ENCODE data around the gene ARHGAP24. TPM values are rescaled to one million over a fixed set of nuclear protein-coding genes. Genes with fewer than 3 reads are reported as not detected.
"Not testable (repeated sequence)": the region's sequence is repeated elsewhere in the genome, so short reads cannot be mapped to it uniquely, and the experiment has no call there.

ARHGAP24 gene
- total RNA-seq, 2 donors from 2014 or later: not detected

DNA sequence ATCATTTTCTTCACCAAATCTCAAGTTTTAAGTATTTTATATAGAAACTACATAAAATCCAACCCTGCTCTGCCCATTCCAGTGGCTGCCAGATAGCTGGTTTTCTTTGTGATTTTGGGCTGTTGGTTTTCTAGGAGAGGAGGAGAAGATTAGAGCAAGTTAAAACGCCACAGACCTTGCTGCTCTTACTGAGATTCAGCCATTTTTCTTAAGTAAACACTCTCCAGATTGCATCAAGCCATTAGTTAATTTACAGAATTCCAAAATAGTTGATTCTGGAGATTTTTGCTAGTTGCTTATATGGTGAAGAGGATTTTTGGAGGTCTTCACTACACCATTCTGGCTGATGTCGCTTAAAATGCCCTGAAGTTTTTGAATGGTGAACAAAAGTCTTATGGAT, 518.7 kb downstream of the ARHGAP24 start:
- Mint-ChIP-seq H3K27ac (no peak overlapping the region), H3K36me3 (no peaks in the 10 kb centered on the region), H3K9me3 (no peaks in the 10 kb centered on the region)
- ATAC-seq (no peak), DNase-seq (ENCODE audit: low spot score in 2 of 2) (no peak)

DNA sequence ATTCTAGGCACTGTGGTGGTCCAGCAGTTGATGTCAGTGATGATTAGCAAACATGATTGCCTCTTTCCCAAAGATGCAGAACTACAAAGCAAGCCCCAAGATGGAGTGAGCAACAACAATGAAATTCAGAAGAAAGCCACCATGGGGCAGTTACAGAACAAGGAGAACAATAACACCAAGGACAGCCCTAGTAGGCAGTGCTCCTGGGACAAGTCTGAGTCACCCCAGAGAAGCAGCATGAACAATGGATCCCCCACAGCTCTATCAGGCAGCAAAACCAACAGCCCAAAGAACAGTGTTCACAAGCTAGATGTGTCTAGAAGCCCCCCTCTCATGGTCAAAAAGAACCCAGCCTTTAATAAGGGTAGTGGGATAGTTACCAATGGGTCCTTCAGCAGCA, 519.6 kb downstream of the ARHGAP24 start:
- H3K27ac Mint-ChIP-seq: no peak overlapping the region
- no peaks in the 10 kb centered on the region for H3K36me3 Mint-ChIP-seq
- H3K9me3 Mint-ChIP-seq: no peaks in the 10 kb centered on the region
- ATAC-seq (no peak), DNase-seq (ENCODE audit: low spot score in 2 of 2) (no peak)

DNA sequence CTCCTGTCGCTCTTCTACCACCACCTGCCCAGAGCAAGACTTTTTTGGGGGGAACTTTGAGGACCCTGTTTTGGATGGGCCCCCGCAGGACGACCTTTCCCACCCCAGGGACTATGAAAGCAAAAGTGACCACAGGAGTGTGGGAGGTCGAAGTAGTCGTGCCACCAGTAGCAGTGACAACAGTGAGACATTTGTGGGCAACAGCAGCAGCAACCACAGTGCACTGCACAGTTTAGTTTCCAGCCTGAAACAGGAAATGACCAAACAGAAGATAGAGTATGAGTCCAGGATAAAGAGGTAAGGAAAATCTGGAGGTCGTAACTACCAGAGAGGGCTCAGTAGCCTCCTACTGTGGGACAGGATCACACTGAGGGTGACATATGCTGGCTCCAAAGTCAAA, 520.4 kb downstream of the ARHGAP24 start:
- H3K36me3 Mint-ChIP-seq: no peaks in the 10 kb centered on the region
- ATAC-seq (peak in 1 of 2 donors; percentile 64), DNase-seq (ENCODE audit: low spot score in 2 of 2) (no peak)
- H3K27ac Mint-ChIP-seq: no peak overlapping the region
- H3K9me3 Mint-ChIP-seq: no peaks in the 10 kb centered on the region

DNA sequence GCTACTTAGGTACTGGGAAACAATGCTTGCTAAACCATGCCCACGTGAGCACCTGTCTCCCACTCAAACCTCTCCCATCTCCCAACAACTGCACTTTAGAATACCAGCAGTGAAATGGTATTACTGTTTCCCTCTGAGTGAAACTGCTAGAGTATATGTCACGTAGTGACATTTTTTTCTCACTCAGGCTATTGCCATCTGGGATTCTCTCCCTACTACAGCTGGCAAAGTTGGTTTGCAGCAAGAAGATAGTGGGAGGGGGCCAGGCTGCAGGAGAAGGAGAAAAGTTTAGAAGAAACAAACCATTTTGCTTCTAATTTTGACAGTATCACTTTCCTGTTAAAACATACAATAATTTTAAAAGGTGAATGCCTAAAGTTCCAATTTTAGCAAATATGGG, 526.6 kb downstream of the ARHGAP24 start:
- no peaks in the 10 kb centered on the region for H3K36me3 Mint-ChIP-seq
- ATAC-seq: no peak
- no peak overlapping the region for H3K27ac Mint-ChIP-seq
- no peak for DNase-seq (ENCODE audit: low spot score in 2 of 2)
- H3K9me3 Mint-ChIP-seq: peaks cover 8% of the 10 kb centered on the region in 2 donors

DNA sequence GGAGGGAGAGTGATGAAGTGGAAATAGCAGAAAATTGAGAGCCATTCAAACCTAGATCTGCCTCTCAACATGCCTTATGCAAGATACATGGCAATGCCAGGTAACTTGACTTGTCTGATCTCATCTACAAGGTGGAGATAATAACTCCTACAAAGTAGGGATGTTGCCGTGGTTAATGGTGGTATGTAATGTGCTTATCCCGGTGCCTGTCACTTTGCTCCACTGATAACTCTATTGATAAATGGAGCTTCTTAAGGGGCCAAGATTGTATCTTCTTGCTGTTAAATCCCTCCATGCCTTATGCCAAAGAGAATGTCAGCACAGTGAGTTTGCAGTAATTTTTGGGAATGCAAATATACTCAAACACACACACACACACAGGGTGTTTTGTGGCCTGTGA, 529.1 kb downstream of the ARHGAP24 start:
- Mint-ChIP-seq H3K9me3 (peaks cover 8% of the 10 kb centered on the region in 2 donors), H3K27ac (no peak overlapping the region), H3K36me3 (no peaks in the 10 kb centered on the region)
- no peak for DNase-seq (ENCODE audit: low spot score in 2 of 2)
- ATAC-seq: no peak

DNA sequence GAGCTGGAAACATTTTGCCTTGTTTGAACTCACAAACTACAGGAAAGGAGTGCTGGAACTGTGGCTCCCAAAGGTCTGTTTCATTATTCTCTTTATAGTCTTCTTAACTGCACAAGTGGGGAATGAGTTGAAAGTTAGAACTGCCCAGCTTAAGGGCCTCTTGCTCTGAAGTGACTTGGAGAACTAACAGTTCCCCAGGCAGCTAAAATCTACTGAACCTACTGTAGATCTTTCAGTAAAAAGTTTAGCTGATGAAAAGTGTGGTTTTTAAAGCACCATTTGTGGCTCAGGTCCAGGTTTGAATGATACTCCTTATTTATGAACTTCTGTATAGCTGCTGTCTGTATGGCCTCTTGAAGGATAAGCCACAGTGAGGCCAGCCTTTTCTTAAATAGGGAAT, 531.1 kb downstream of the ARHGAP24 start:
- no peaks in the 10 kb centered on the region for H3K36me3 Mint-ChIP-seq
- ATAC-seq (no peak), DNase-seq (ENCODE audit: low spot score in 2 of 2) (no peak)
- H3K9me3 Mint-ChIP-seq: peaks cover 8% of the 10 kb centered on the region in 2 donors
- H3K27ac Mint-ChIP-seq: no peak overlapping the region

DNA sequence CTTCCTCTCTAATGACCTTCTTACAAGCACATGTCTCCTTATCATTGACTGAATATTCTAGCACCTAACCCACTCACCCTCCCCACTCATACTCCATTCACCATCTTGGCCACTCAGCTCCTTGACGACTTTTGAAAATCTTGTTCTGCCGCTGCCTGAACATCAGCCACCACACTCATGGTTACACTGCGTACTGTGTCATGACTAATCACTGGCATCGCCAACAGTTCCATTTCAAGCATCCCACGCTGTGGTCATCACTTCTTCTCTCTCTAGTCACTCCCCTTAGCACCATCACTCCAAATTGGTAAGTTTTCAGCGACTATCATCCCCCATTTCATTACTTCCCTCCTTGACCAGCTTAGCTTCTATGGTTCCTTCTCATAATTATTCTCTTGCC, 532.1 kb downstream of the ARHGAP24 start:
- no peaks in the 10 kb centered on the region for H3K36me3 Mint-ChIP-seq

DNA sequence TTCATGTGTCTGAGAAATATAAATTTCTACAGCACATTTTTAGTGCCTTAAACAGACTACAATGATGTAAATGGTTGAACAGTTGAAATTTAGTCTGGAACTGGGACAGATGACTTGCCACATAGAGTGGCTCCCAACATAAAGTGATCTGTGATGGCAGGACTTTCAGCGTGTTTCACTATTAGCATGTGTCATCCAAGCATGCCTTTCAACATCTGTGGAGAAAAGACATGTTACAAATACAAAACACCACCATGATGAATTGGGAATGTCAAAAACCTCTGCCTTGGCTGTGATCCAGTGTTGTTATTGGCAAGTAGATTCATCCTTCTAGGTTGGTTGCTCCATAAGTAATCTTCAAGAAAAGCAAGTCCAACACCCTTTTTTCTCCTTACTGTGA, 536.2 kb downstream of the ARHGAP24 start:
- no peaks in the 10 kb centered on the region for H3K36me3 Mint-ChIP-seq
- DNase-seq (ENCODE audit: low spot score in 2 of 2) (no peak), ATAC-seq (no peak)
- H3K9me3 Mint-ChIP-seq: no peaks in the 10 kb centered on the region
- H3K27ac Mint-ChIP-seq: no peak overlapping the region

More for the DNA sequence above, 532.1 kb downstream of the ARHGAP24 start:
- no peak for ATAC-seq
- no peak for DNase-seq (ENCODE audit: low spot score in 2 of 2)
- Mint-ChIP-seq H3K9me3 (peaks cover 8% of the 10 kb centered on the region in 2 donors), H3K27ac (no peak overlapping the region)

DNA sequence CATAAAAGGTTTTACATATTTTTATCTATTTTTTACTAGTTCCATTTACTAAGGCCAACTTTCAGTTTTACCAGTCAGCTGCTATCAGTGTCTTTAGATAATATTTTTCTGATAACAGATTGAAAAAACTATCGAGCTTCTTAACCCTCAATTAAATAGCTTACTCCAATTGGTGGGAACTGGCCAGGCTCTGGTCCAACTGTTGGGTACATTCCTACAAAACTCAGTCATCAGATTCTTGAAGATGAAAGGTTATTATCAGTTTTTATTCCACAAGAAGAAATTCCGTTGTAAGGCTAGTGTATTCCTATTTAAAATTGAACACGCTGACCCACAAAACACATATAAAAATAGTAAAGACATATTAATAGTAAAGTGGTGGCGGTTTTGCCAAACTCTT, 538.7 kb downstream of the ARHGAP24 start:
- DNase-seq (ENCODE audit: low spot score in 2 of 2): no peak
- ATAC-seq: no peak
- Mint-ChIP-seq H3K36me3 (no peaks in the 10 kb centered on the region), H3K9me3 (no peaks in the 10 kb centered on the region), H3K27ac (no peak overlapping the region)

DNA sequence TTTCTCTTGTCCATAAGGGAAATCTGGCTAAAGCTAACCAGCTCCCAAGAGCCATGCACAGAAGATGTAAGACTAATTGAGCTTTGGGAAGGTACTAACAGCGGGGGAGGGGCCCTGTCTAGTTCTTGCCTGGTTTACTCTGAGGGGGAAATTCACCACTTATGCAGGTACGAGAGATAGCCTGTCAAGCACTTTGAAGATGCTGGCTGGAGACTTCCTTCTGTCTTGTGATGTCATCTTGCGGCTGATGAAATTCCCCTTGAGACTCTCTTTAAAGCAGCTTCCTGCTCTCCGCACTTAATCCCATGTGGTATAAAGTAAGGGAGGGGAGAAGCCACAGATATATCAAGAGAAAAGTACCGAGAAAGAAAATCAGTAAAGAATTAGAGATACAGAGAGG, 539.6 kb downstream of the ARHGAP24 start:
- Mint-ChIP-seq H3K9me3 (no peaks in the 10 kb centered on the region), H3K27ac (peak overlapping the region in 1 of 2 donors; percentile 91), H3K36me3 (no peaks in the 10 kb centered on the region)
- DNase-seq (ENCODE audit: low spot score in 2 of 2) (no peak), ATAC-seq (no peak)

DNA sequence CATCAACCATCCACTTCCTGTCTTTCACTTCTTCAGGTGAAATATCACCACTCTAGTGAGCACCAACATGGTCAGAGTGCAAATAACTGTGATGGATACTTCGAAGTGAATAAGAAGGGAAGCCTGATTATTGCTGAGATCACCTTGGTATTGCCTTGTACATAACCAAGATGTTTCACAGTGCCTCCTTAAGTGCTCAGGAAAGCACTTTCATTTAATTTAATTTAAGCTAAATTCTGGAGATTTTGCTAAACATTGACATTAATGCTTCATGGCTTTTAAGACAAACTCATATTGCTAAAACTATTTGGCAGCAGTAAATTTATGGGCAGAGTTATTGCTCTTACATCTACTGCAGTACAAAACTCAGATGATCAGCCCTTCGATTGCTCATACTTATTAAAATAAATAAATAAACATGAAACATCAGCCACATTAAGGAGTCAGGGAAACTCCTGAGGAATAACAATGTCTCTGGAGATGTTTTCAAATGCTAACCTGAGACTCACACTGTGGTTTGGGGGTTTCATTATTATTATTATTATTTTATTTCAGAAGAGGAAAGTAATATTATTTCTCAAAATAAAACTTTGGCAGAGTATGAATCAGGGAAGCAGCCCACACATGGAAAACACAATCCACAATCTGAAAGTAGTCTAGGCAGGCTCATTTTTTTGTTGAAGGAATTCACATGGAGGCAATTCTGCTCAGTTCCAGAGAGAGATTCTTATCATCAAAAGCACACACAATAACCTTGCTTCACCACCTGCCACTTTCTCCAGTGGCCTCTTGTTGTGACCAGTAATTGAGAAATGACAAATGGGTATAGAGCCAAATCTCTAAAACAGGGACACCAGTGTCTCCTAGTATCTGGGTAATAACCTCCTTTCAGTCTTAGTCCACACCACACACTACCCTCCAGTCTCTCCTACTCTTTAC, 540.7 kb downstream of the ARHGAP24 start:
- DNase-seq (ENCODE audit: low spot score in 2 of 2) (no peak), ATAC-seq (no peak)
- Mint-ChIP-seq H3K27ac (no peak overlapping the region), H3K9me3 (no peaks in the 10 kb centered on the region), H3K36me3 (no peaks in the 10 kb centered on the region)

DNA sequence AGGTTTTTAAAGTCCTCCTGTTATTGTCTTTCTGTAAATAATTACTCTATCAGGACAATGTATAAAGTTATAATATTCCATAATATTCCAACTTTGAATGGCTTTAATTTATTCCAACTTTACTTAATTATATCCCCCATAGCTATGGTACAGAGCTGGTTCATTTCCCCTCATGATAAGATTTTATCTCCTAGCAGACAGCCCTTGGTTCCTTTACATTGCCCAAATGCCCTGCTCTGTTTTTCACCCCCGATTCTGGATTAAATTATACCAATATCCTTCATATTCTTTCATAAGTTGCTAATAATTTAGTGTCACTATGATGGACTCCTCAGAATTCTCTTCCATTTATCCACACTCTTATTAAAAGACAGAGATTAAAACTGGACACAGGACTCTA, 544.4 kb downstream of the ARHGAP24 start:
- ATAC-seq (no peak), DNase-seq (ENCODE audit: low spot score in 2 of 2) (no peak)
- Mint-ChIP-seq H3K9me3 (no peaks in the 10 kb centered on the region), H3K36me3 (no peaks in the 10 kb centered on the region), H3K27ac (no peak overlapping the region)

DNA sequence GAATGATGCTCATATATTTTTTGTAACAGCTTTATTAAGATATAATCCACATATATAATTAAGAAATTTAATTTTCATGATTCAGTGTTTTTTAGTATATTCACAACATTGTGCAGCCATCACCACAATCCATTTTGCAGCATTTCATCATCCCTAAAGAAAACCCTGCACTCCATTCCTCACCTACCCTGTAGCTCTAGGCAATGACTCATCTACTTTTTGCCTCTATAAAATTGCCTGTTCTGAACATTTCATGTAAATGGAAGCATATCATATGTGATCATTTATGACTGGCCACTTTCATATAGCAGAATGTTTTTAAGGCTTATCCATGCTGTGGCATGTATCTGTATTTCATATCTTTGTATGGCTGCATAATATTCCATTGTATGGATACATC, 545.0 kb downstream of the ARHGAP24 start:
- H3K36me3 Mint-ChIP-seq: no peaks in the 10 kb centered on the region
- H3K27ac Mint-ChIP-seq: no peak overlapping the region
- H3K9me3 Mint-ChIP-seq: no peaks in the 10 kb centered on the region
- ATAC-seq: no peak
- no peak for DNase-seq (ENCODE audit: low spot score in 2 of 2)

DNA sequence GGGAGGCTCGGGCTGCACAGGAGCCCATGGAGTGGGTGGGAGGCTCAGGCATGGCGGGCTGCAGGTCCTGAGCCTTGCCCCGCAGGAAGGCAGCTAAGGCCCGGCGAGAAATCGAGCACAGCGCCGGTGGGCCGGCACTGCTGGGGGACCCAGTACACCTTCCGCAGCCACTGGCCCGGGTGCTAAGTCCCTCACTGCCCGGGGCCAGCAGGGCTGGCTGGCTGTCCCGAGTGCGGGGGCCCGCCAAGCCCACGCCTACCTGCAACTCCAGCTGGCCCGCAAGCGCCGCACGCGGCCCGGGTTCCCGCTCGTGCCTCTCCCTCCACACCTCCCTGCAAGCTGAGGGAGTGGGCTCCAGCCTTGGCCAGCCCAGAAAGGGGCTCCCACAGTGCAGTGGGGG, 546.7 kb downstream of the ARHGAP24 start:
- H3K9me3 Mint-ChIP-seq, ATAC-seq: not testable (repeated sequence)

DNA sequence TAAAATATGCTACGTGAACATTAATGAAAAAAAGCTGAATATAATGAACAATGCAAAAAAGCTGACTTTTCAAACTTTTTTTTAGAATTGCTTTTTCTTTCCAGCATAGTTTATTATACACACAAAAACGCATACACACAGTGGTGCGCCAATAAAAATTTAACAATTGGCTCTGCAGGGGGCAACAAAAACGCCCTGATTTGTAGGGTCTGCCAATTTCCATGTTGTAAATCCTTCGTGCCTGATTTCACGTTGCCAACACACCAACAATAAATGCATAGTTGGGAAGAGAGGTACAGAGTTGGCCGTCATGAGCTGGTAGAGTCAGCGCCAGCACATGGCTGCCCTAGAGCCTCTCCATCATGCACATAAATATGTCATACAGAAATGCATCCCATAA, 551.8 kb downstream of the ARHGAP24 start:
- ATAC-seq (no peak), DNase-seq (ENCODE audit: low spot score in 2 of 2) (no peak)
- Mint-ChIP-seq H3K9me3 (no peaks in the 10 kb centered on the region), H3K36me3 (no peaks in the 10 kb centered on the region), H3K27ac (no peak overlapping the region)

More for the DNA sequence above, 546.7 kb downstream of the ARHGAP24 start:
- not testable (repeated sequence) for H3K27ac Mint-ChIP-seq; H3K36me3 Mint-ChIP-seq; DNase-seq (ENCODE audit: low spot score in 2 of 2)

DNA sequence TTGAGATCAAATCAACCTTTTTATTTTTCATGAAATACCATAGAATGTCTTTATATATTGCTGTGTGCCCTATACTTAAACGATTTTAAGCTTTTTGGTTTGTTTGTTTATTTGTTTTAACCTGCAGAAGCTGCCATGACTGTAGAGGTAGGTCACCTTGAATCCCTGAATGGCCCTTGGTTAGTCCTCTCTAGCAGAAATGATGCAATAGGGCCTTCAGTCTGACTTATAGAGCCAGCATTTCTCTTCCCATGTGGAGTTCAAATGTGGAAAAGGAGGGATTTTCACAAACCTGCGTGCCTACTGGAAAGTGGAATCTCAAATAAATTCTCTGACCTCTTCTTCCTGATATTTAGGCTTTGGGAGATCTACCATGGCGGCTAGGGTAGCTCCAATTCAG, 557.0 kb downstream of the ARHGAP24 start:
- ATAC-seq: no peak
- peaks cover 0 to 8% of the 10 kb centered on the region in 2 donors for H3K36me3 Mint-ChIP-seq

DNA sequence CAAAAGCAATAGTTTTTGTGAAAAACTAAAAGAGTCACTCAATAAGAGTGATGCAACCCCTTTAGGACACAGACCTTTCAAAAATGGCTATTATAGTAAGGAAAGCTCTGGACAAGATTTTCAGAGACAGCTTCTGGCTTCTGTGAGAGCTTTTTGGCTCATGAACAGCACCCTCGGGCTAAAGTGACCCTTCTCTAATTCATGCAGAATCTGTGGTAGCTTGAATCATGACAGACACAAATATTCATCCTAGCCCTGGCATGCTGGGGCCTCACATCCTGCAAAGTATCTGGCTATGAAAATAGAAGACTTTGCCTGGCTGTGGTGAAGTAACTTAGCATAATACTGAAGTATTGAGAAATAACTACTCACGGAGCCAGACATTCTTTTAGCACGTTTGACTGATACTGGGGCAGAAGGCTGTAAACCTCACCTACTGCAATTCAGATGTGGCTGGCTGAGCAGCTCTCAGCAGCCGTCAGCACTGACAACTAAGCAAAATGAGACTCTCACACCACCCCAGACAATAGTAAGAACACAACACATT, 557.6 kb downstream of the ARHGAP24 start:
- DNase-seq (ENCODE audit: low spot score in 2 of 2): no peak
- Mint-ChIP-seq H3K27ac (no peak overlapping the region), H3K9me3 (peaks cover 0 to 6% of the 10 kb centered on the region in 2 donors), H3K36me3 (peaks cover 0 to 8% of the 10 kb centered on the region in 2 donors)
- ATAC-seq: no peak

More for the DNA sequence above, 557.0 kb downstream of the ARHGAP24 start:
- Mint-ChIP-seq H3K27ac (no peak overlapping the region), H3K9me3 (peaks cover 0 to 6% of the 10 kb centered on the region in 2 donors)
- no peak for DNase-seq (ENCODE audit: low spot score in 2 of 2)

DNA sequence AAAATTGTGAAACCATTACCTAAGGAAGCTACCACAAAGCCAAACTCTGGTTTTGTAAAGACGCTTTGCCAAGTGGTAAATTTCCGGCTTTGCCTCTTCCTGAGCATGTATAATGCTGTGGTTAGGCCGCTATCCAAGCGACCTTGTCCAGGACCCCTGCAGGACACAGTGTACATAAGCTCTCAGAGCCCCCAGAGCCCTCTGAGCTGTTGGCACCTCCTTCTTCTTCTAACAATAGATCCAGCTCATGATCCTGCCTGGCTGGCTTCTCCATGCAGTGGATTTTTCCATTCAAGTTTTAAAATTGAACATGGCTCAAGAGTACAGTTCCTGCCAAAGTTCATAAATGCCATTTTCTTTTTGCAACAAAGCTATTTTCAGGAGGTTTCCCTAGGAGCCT, 558.2 kb downstream of the ARHGAP24 start:
- Mint-ChIP-seq H3K9me3 (peaks cover 0 to 6% of the 10 kb centered on the region in 2 donors), H3K36me3 (peaks cover 0 to 8% of the 10 kb centered on the region in 2 donors), H3K27ac (no peak overlapping the region)
- no peak for DNase-seq (ENCODE audit: low spot score in 2 of 2)
- ATAC-seq: no peak
